Activated naive CD4-positive, alpha-beta T cell treated with anti-CD3 and anti-CD28 coated beads for 36 hours (primary cell): ENCODE results near the gene MAML1. TPM values are rescaled to one million over a fixed set of nuclear protein-coding genes. Genes with fewer than 3 reads are reported as not detected.
A peak's percentile ranks its signal among the peaks of the same experiment; 100 is the strongest.

Experiments
- CTCF ChIA-PET: fragments of 350-600 bp; sonication (Branson Sonifier 250); formaldehyde crosslinking; loops from one replicate; lab custom pipeline; 2021; ENCODE audit warnings: antibody characterized with exemption; lab: Charles Lee
- DNase-seq: peaks from one replicate; pipeline ENCODE4 v3.0.0-alpha.2; 2020
- H3K27ac Mint-ChIP-seq: one replicate; pipeline ENCODE4 v1.8.0; 2021; ENCODE audit warnings: mild to moderate bottlenecking, mixed read lengths
- H3K27me3 Mint-ChIP-seq: one replicate; pipeline ENCODE4 v1.8.0; 2021; ENCODE audit warnings: low read depth, mixed read lengths
- H3K36me3 Mint-ChIP-seq: one replicate; pipeline ENCODE4 v1.8.0; 2021; ENCODE audit warnings: low read depth, mixed read lengths
- H3K4me1 Mint-ChIP-seq: one replicate; pipeline ENCODE4 v1.8.0; 2021; ENCODE audit warnings: low read depth, mixed read lengths
- H3K4me3 Mint-ChIP-seq: one replicate; pipeline ENCODE4 v1.8.0; 2021; ENCODE audit warnings: mild to moderate bottlenecking, moderate library complexity, mixed read lengths
- H3K9me3 Mint-ChIP-seq: one replicate; pipeline ENCODE4 v1.8.0; 2021; ENCODE audit warnings: mixed read lengths
- intact Hi-C: fragments of 100-400 bp; cut with micrococcal nuclease; formaldehyde crosslinking; loops from one replicate; pipeline ENCODE4 v1.15.1; 2023
- total RNA-seq, 2 experiments: library from RNA; stranded (reverse); gene quantifications; one replicate each; pipeline ENCODE4 v1.2.3, GENCODE V29; 2021

MAML1 gene
- total RNA-seq, 2 experiments from 2014 or later: 20.7 TPM

- Mint-ChIP-seq H3K36me3 (peaks cover 12% of the 10 kb centered on the region), H3K27ac (no peak overlapping the region), H3K4me1 (peaks cover 58% of the 10 kb centered on the region), H3K27me3 (no peaks in the 10 kb centered on the region), H3K4me3 (no peak overlapping the region), H3K9me3 (no peaks in the 10 kb centered on the region)
- intact Hi-C loops: loop anchor here (1.0 kb wide), 3 partner anchors 30 to 146 kb away; partner anchors contain the start of gene MAML1
- CTCF ChIA-PET: interaction anchor here (0.6 to 3.1 kb wide), 19 partner anchors 8 to 553 kb away, joined by 3 to 21 read pairs (median 4); partner anchors contain the start of gene LTC4S
- DNase-seq: no peak
These were observed 30.2 kb downstream of the MAML1 start for GRCh38 chr5:179762781-179763176.

GRCh38 chr5:179763215-179763945, 30.8 kb downstream of the MAML1 start:
- Mint-ChIP-seq H3K27ac (no peak overlapping the region), H3K27me3 (no peaks in the 10 kb centered on the region), H3K36me3 (peaks cover 12% of the 10 kb centered on the region), H3K9me3 (no peaks in the 10 kb centered on the region), H3K4me3 (no peak overlapping the region), H3K4me1 (peaks cover 61% of the 10 kb centered on the region)
- DNase-seq: peak; percentile 75
- CTCF ChIA-PET: interaction anchor here (0.6 to 3.1 kb wide), 20 partner anchors 8 to 552 kb away, joined by 3 to 21 read pairs (median 4); partner anchors contain the start of gene LTC4S
- intact Hi-C loops: loop anchor here (1.0 kb wide), 3 partner anchors 31 to 145 kb away; partner anchors contain the start of gene MAML1

- H3K9me3 Mint-ChIP-seq: no peaks in the 10 kb centered on the region
- CTCF ChIA-PET: interaction anchor here (1.0 to 3.1 kb wide), 8 partner anchors 9 to 33 kb away, joined by 3 to 21 read pairs (median 5); partner anchors contain the start of gene LTC4S
- H3K4me1 Mint-ChIP-seq: peaks cover 61% of the 10 kb centered on the region
- peaks cover 15% of the 10 kb centered on the region for H3K36me3 Mint-ChIP-seq
- intact Hi-C loops: no loop called here
- no peaks in the 10 kb centered on the region for H3K27me3 Mint-ChIP-seq
- no peak overlapping the region for H3K4me3 Mint-ChIP-seq
- H3K27ac Mint-ChIP-seq: no peak overlapping the region
- DNase-seq: no peak
These were observed 31.4 kb downstream of the MAML1 start for GRCh38 chr5:179764056-179764455.

- CTCF ChIA-PET: interaction anchor here (0.7 kb wide), 1 partner anchor 31 kb away, joined by 3 read pairs; no protein-coding TSS in a partner anchor
- peaks cover 48% of the 10 kb centered on the region for H3K4me1 Mint-ChIP-seq
- H3K36me3 Mint-ChIP-seq: peaks cover 24% of the 10 kb centered on the region
- H3K9me3 Mint-ChIP-seq: no peaks in the 10 kb centered on the region
- no peak overlapping the region for H3K4me3 Mint-ChIP-seq
- intact Hi-C loops: no loop called here
- no peaks in the 10 kb centered on the region for H3K27me3 Mint-ChIP-seq
- no peak overlapping the region for H3K27ac Mint-ChIP-seq
- no peak for DNase-seq
These were observed 32.8 kb downstream of the MAML1 start for GRCh38 chr5:179765400-179765799.

GRCh38 chr5:179766021-179766725, 33.6 kb downstream of the MAML1 start:
- no peak for DNase-seq
- Mint-ChIP-seq H3K36me3 (peaks cover 31% of the 10 kb centered on the region), H3K4me1 (peaks cover 45% of the 10 kb centered on the region), H3K4me3 (no peak overlapping the region), H3K27me3 (no peaks in the 10 kb centered on the region), H3K27ac (no peak overlapping the region), H3K9me3 (no peaks in the 10 kb centered on the region)
- intact Hi-C loops: no loop called here
- CTCF ChIA-PET: interaction anchor here (0.7 to 2.0 kb wide), 3 partner anchors 11 to 31 kb away, joined by 3 to 4 read pairs (median 3); no protein-coding TSS in a partner anchor

- no peak for DNase-seq
- Mint-ChIP-seq H3K27ac (no peak overlapping the region), H3K4me3 (no peak overlapping the region), H3K4me1 (peaks cover 39% of the 10 kb centered on the region), H3K9me3 (no peaks in the 10 kb centered on the region), H3K27me3 (no peaks in the 10 kb centered on the region), H3K36me3 (peaks cover 34% of the 10 kb centered on the region)
- intact Hi-C loops: no loop called here
- CTCF ChIA-PET: interaction anchor here (1.2 to 2.0 kb wide), 3 partner anchors 12 to 28 kb away, joined by 3 to 5 read pairs (median 4); no protein-coding TSS in a partner anchor
These were observed 34.3 kb downstream of the MAML1 start for GRCh38 chr5:179766726-179767455.

- Mint-ChIP-seq H3K4me3 (no peak overlapping the region), H3K27me3 (no peaks in the 10 kb centered on the region), H3K9me3 (no peaks in the 10 kb centered on the region), H3K27ac (no peak overlapping the region), H3K4me1 (peaks cover 33% of the 10 kb centered on the region), H3K36me3 (peaks cover 39% of the 10 kb centered on the region)
- CTCF ChIA-PET: interaction anchor here (0.8 to 2.0 kb wide), 5 partner anchors 12 to 141 kb away, joined by 3 to 5 read pairs (median 4); no protein-coding TSS in a partner anchor
- intact Hi-C loops: no loop called here
- DNase-seq: no peak
These were observed 35.0 kb downstream of the MAML1 start for GRCh38 chr5:179767496-179768100.

GRCh38 chr5:179768326-179769085, 35.9 kb downstream of the MAML1 start:
- Mint-ChIP-seq H3K4me3 (no peak overlapping the region), H3K27me3 (no peaks in the 10 kb centered on the region), H3K36me3 (peaks cover 47% of the 10 kb centered on the region), H3K4me1 (peaks cover 24% of the 10 kb centered on the region), H3K9me3 (no peaks in the 10 kb centered on the region), H3K27ac (no peak overlapping the region)
- DNase-seq: peak; percentile 53
- CTCF ChIA-PET: interaction anchor here (0.8 to 1.5 kb wide), 2 partner anchors 33 to 140 kb away, joined by 3 to 4 read pairs; no protein-coding TSS in a partner anchor
- intact Hi-C loops: no loop called here

GRCh38 chr5:179769271-179769670, 36.6 kb downstream of the MAML1 start:
- Mint-ChIP-seq H3K27me3 (no peaks in the 10 kb centered on the region), H3K27ac (no peak overlapping the region), H3K9me3 (no peaks in the 10 kb centered on the region), H3K4me1 (peaks cover 21% of the 10 kb centered on the region), H3K36me3 (peaks cover 51% of the 10 kb centered on the region), H3K4me3 (no peak overlapping the region)
- intact Hi-C loops: no loop called here
- CTCF ChIA-PET: interaction anchor here (0.6 kb wide), 1 partner anchor 1018 kb away, joined by 3 read pairs; no protein-coding TSS in a partner anchor
- DNase-seq: no peak

GRCh38 chr5:179769796-179770195, 37.2 kb downstream of the MAML1 start:
- CTCF ChIA-PET: no interaction called here
- intact Hi-C loops: no loop called here
- Mint-ChIP-seq H3K27me3 (no peaks in the 10 kb centered on the region), H3K4me3 (no peak overlapping the region), H3K36me3 (peaks cover 54% of the 10 kb centered on the region), H3K4me1 (peaks cover 21% of the 10 kb centered on the region), H3K9me3 (no peaks in the 10 kb centered on the region), H3K27ac (no peak overlapping the region)
- no peak for DNase-seq
